Astrocyte (in vitro differentiated cells and primary cell): Measurements from ENCODE around the gene RUFY2. TPM values are rescaled to one million over a fixed set of nuclear protein-coding genes. Genes with fewer than 3 reads are reported as not detected.

Source experiments
- DNase-seq: peaks from one replicate; pipeline ENCODE4 v3.0.0-alpha.2; 2010; ENCODE audit warnings: low read depth
- FAIRE-seq: peaks from 2 replicates; lab custom pipeline; 2011; peaks lifted over from hg19 to GRCh38; lab: Jason Lieb, UNC
- H2AFZ ChIP-seq: 2 replicates; pipeline ENCODE4 v1.6.0; 2012; ENCODE audit warnings: low read depth, low read length, inconsistent platforms
- H3K27ac ChIP-seq: 2 replicates; pipeline ENCODE4 v1.5.1; 2011; ENCODE audit warnings: low read depth, low read length, inconsistent platforms
- H3K27me3 ChIP-seq: 2 replicates; pipeline ENCODE4 v1.6.0; 2011; ENCODE audit warnings: low read length, inconsistent platforms; ENCODE audit not compliant: insufficient read depth
- H3K36me3 ChIP-seq: 2 replicates; pipeline ENCODE4 v1.5.1; 2011; ENCODE audit warnings: low read length, inconsistent platforms; ENCODE audit not compliant: insufficient read depth
- H3K4me1 ChIP-seq: 2 replicates; pipeline ENCODE4 v1.5.1; 2011; ENCODE audit warnings: low read length, inconsistent platforms; ENCODE audit not compliant: insufficient read depth
- H3K4me2 ChIP-seq: 2 replicates; pipeline ENCODE4 v1.6.0; 2012; ENCODE audit warnings: low read length, inconsistent platforms
- H3K4me3 ChIP-seq: 2 replicates; pipeline ENCODE4 v1.5.1; 2011; ENCODE audit warnings: low read depth, mild to moderate bottlenecking, low read length, inconsistent platforms; ENCODE audit not compliant: insufficient read depth
- H3K79me2 ChIP-seq: 2 replicates; pipeline ENCODE4 v1.6.0; 2012; ENCODE audit warnings: mild to moderate bottlenecking, low read length, inconsistent platforms; ENCODE audit not compliant: insufficient read depth
- H3K9ac ChIP-seq: 2 replicates; pipeline ENCODE4 v1.6.0; 2012; ENCODE audit warnings: mild to moderate bottlenecking, low read length, inconsistent platforms
- H3K9me3 ChIP-seq: 2 replicates; pipeline ENCODE4 v1.5.1; 2012; ENCODE audit warnings: low read depth, mild to moderate bottlenecking, low read length, inconsistent platforms; ENCODE audit not compliant: insufficient read depth
- H4K20me1 ChIP-seq: 2 replicates; pipeline ENCODE4 v1.6.0; 2012; ENCODE audit warnings: low read length, inconsistent platforms; ENCODE audit not compliant: insufficient read depth
- H3K27ac Mint-ChIP-seq: one replicate; pipeline ENCODE4 v1.8.0; 2021; ENCODE audit warnings: mild to moderate bottlenecking, mixed read lengths; ENCODE audit not compliant: unreplicated experiment
- H3K27me3 Mint-ChIP-seq: one replicate; pipeline ENCODE4 v1.8.0; 2021; ENCODE audit warnings: low read depth, mixed read lengths; ENCODE audit not compliant: unreplicated experiment
- H3K36me3 Mint-ChIP-seq: one replicate; pipeline ENCODE4 v1.8.0; 2021; ENCODE audit warnings: low read depth, mixed read lengths; ENCODE audit not compliant: unreplicated experiment
- H3K4me1 Mint-ChIP-seq: one replicate; pipeline ENCODE4 v1.8.0; 2021; ENCODE audit warnings: low read depth, mixed read lengths; ENCODE audit not compliant: unreplicated experiment
- H3K4me3 Mint-ChIP-seq: one replicate; pipeline ENCODE4 v1.8.0; 2021; ENCODE audit warnings: mild to moderate bottlenecking, moderate library complexity, mixed read lengths; ENCODE audit not compliant: unreplicated experiment
- H3K9me3 Mint-ChIP-seq: one replicate; pipeline ENCODE4 v1.8.0; 2021; ENCODE audit warnings: mild to moderate bottlenecking, mixed read lengths; ENCODE audit not compliant: unreplicated experiment
- CTCF ChIP-seq: IDR thresholded peaks from 2 replicates; pipeline ENCODE4 v1.5.1; 2011; ENCODE audit warnings: low read depth, mild to moderate bottlenecking, inconsistent platforms, low read length, moderate library complexity; ENCODE audit not compliant: insufficient read depth
- EZH2 ChIP-seq: IDR thresholded peaks from 2 replicates; pipeline ENCODE4 v1.6.1; 2012; ENCODE audit warnings: mild to moderate bottlenecking, low read length, inconsistent platforms; ENCODE audit not compliant: insufficient read depth
- total RNA-seq: library from RNA; stranded (reverse); gene quantifications from 2 replicates; pipeline ENCODE4 v1.2.1, GENCODE V29; 2021

RUFY2 gene
- total RNA-seq, 1 donor from 2014 or later, result 21.7 TPM

GRCh38 chr10:68303849-68304412, 103.1 kb downstream of the RUFY2 start:
- Histone ChIP-seq H3K4me3 (no peak overlapping the region), H3K9me3 (no peaks in the 10 kb centered on the region), H3K4me1 (no peaks in the 10 kb centered on the region), H2AFZ (no peak overlapping the region), H3K27me3 (no peaks in the 10 kb centered on the region), H3K79me2 (no peaks in the 10 kb centered on the region), H3K36me3 (no peaks in the 10 kb centered on the region), H3K4me2 (no peak overlapping the region), H3K27ac (no peak overlapping the region), H3K9ac (no peak overlapping the region), H4K20me1 (no peaks in the 10 kb centered on the region)
- peaks cover 11% of the 10 kb centered on the region for H3K27me3 Mint-ChIP-seq
- FAIRE-seq, result no peak
- H3K36me3 Mint-ChIP-seq, result no peaks in the 10 kb centered on the region
- TF ChIP-seq EZH2 (no peak), CTCF (no peak)
- H3K27ac Mint-ChIP-seq, result no peak overlapping the region
- DNase-seq, result no peak
- peaks cover 2% of the 10 kb centered on the region for H3K4me1 Mint-ChIP-seq
- no peaks in the 10 kb centered on the region for H3K9me3 Mint-ChIP-seq
- H3K4me3 Mint-ChIP-seq, result no peak overlapping the region

DNA sequence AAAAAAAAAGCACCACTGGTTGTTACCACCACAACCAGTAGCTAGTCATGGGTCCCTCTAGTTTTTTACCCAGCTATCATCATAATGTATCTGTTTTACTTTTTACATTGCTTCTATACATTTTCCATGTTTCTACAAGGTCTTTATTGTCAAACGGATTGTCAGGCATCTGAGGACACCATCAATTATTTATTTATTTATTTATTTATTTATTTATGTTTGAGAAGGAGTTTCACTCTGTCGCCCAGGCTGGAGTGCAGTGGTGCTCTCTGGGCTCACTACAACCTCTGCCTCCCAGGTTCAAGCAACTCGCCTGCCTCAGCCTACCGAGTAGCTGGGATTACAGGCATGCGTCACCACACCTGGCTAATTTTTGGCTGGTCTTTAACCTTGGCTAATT, 104.2 kb downstream of the RUFY2 start:
- H3K27ac Mint-ChIP-seq, result no peak overlapping the region
- Histone ChIP-seq H3K4me1 (no peaks in the 10 kb centered on the region), H3K9me3 (no peaks in the 10 kb centered on the region), H3K27me3 (no peaks in the 10 kb centered on the region), H3K79me2 (no peaks in the 10 kb centered on the region), H4K20me1 (no peaks in the 10 kb centered on the region), H3K9ac (no peak overlapping the region), H3K4me2 (no peak overlapping the region), H3K27ac (no peak overlapping the region), H3K4me3 (no peak overlapping the region), H3K36me3 (no peaks in the 10 kb centered on the region), H2AFZ (no peak overlapping the region)
- H3K4me1 Mint-ChIP-seq, result peaks cover 2% of the 10 kb centered on the region
- H3K36me3 Mint-ChIP-seq, result no peaks in the 10 kb centered on the region
- no peak for DNase-seq
- peaks cover 11% of the 10 kb centered on the region for H3K27me3 Mint-ChIP-seq
- TF ChIP-seq CTCF (no peak), EZH2 (no peak)
- FAIRE-seq, result no peak
- no peaks in the 10 kb centered on the region for H3K9me3 Mint-ChIP-seq
- H3K4me3 Mint-ChIP-seq, result no peak overlapping the region

- Mint-ChIP-seq H3K4me1 (peaks cover 2% of the 10 kb centered on the region), H3K36me3 (no peaks in the 10 kb centered on the region), H3K9me3 (no peaks in the 10 kb centered on the region), H3K27ac (no peak overlapping the region), H3K4me3 (no peak overlapping the region), H3K27me3 (peaks cover 11% of the 10 kb centered on the region)
- H4K20me1 ChIP-seq, result no peaks in the 10 kb centered on the region
- H3K36me3 ChIP-seq, result no peaks in the 10 kb centered on the region
- no peaks in the 10 kb centered on the region for H3K9me3 ChIP-seq
- no peak overlapping the region for H3K9ac ChIP-seq
- no peak overlapping the region for H2AFZ ChIP-seq
- DNase-seq (no peak), FAIRE-seq (no peak)
- H3K27me3 ChIP-seq, result no peaks in the 10 kb centered on the region
- TF ChIP-seq EZH2, result no peak
- no peak for TF ChIP-seq CTCF
- no peak overlapping the region for H3K4me2 ChIP-seq
- H3K27ac ChIP-seq, result no peak overlapping the region
- no peak overlapping the region for H3K4me3 ChIP-seq
- H3K4me1 ChIP-seq, result no peaks in the 10 kb centered on the region
- no peaks in the 10 kb centered on the region for H3K79me2 ChIP-seq
Observed at GRCh38 chr10:68302503-68302823, 104.6 kb downstream of the RUFY2 start.
